HG03175 (cell line): ENCODE data around the gene C9orf152.

ENCODE experiments used
- ATAC-seq: cut with Tn5 transposase; IDR thresholded peaks from one replicate; pipeline ENCODE4 v1.9.1; 2021; ENCODE audit warnings: mild to moderate bottlenecking, moderate library complexity; ENCODE audit not compliant: unreplicated experiment

C9orf152 gene

DNA sequence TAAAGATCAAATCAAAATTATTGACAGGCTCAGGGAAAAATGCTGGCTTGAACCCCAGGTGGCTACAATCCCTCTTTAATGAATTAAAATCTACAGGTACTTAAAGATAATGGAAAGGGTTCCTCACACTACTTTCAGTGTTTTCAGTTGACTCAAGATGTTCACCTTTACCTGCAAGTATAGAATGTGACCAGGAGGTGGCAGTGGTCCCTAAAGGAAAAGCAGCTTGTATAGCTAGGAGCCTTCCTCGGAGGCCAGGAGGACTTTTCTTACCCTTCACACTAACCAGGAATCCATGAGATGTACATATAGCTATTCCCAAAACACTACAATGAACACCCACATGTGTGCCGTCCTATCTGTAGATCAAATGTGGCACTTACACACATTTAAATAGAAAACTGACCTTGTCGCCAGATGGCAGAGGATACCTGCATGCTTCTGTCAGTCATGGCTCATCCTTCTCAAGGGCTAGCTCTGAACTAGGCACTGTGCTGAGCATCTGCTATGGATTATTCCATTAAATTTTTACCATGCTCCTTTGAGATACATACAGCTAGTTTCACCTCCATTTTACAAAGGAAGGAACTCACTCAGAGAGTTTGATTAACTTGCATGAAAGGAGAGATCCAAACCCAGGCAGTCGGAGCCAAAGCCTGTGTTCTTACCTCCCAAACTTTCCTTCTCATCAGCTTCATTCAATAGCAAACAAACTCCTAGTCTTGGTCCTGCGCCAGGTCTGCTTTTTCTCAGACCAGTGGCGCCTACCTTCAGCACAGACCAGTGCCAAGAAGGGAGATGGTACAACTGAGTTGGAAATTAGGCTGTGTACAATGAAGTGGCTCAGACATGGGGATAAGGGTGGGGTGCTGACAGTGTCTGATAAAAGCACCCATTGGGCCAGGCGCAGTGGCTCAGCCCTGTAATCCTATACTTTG lies 24.5 kb downstream of the C9orf152 start:
- ATAC-seq: peak; percentile 74

DNA sequence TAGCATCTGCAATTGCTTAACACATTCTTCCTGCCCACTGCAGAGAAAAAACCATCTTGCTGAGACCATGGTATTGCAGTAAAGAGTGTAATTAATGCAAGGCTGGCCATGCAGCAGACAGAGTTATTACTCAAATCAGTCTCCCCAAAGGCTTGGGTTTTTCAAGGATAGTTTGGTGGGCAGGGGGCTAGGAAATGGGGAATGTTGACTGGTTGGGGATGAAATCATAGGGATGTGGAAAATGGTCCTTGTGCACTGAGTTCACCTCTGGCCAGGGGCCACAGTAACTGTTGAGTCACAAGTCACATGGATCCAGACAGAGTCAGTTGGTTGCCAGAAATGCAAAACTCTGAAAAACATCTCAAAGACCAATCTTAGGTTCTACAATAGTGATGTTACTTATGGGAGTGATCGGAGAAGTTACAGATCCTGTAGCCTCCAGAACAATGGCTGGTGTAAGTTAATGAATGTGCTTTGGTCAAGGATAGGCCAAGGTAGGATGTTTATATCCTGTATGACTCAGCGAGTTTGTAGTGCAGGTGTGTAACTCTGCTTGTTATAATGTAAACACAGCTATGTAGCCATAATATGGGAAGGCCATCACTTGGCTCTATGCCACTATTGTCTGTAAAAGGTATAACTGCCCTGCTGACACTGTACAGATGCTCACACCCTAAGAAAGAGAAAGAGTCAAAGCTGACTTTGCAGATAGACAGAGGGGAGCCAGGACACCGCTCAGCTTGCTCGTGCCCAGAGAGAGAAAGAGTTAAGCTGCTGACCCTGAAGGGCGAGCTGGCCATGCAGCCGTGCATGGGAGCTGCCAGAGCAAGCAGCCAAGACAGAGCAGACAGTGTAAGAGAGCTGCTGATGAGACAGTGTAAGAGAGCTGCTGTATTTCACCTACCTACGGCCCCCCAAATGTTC lies 27.2 kb downstream of the C9orf152 start:
- ATAC-seq: no peak

DNA sequence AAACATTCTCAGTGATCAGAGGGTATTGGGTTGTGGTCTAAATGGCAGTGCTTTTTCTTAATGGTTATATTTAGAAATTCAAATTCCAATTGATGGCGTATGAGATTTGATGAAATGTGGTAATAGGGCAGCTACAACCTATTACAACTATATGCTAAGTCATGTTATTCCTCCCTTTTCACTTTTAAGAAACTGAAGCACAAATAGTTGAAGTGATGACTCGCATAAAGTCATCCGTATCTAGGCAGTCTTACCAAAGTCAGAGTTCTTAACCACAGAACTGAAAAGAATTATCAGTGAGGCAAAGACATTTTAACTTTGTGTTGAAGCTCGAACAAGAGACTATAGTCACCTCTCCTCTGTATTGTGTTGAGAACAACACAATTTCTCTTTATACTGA lies 28.2 kb downstream of the C9orf152 start:
- ATAC-seq: no peak

DNA sequence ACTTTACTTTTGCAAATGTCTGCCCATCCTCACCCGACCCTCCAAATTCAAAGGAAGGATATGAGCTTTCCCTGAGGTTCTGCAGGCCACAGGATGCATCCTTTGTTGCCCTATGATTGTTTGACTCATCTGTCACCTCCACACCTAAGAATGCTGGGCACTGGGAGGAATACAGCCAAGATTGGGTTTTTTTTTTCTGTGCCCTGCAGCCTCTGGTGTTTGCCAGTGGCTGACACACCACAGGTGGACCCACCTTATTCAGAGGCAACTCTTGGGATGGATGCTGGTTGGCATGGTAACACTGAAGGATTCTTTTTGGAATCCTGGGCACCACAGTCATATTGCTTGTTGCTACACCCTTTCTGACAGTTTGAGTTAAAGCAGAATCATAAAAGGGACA lies 29.7 kb downstream of the C9orf152 start:
- no peak for ATAC-seq

DNA sequence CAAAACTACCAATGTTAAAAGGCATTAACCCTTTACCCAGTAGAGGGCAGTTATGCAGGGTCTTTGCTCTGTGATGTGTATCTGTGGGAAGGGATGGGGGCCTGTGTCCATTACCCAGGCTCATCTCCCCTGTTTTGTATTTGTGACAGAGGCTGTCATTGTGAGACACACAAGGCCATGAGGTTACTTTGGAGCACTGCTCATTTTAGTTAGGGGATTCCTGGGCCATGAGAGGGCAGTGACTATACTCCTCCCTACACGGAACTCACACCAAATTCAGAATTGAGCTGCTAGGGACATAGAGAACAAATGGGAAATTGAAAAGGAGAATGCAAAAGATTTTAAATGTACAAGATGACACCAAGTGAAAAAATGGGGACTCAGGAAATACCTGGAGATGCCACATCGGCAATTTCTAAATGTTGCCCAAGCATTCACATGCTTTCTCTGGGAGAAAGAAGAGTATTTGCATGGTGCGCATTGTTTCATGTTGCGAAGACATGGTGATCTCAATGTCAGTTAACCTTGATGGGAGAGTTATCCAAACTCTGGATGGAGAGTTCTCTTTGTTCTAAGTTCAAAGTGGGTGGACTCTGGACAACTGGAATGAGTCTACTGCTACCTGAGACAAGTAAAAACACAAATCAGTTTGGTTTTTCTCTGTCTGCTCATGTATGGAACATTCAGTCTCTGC lies 32.5 kb downstream of the C9orf152 start:
- no peak for ATAC-seq

DNA sequence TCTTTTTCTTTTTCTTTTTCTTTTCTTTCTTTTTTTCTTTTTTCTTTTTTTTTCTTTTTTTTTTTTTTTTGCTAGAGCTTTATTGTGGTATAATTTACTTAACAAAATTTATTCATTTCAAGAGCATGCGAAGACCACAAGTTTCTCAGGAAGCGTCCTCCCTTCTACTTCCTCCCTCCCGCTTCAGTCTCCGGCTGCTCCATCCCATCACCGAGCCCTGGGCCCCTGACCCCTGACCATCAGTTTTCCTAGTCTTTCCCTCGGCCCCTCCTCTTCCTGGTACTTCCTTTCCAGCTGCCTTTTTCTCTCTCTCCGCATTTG lies 34.7 kb downstream of the C9orf152 start:
- no peak for ATAC-seq

DNA sequence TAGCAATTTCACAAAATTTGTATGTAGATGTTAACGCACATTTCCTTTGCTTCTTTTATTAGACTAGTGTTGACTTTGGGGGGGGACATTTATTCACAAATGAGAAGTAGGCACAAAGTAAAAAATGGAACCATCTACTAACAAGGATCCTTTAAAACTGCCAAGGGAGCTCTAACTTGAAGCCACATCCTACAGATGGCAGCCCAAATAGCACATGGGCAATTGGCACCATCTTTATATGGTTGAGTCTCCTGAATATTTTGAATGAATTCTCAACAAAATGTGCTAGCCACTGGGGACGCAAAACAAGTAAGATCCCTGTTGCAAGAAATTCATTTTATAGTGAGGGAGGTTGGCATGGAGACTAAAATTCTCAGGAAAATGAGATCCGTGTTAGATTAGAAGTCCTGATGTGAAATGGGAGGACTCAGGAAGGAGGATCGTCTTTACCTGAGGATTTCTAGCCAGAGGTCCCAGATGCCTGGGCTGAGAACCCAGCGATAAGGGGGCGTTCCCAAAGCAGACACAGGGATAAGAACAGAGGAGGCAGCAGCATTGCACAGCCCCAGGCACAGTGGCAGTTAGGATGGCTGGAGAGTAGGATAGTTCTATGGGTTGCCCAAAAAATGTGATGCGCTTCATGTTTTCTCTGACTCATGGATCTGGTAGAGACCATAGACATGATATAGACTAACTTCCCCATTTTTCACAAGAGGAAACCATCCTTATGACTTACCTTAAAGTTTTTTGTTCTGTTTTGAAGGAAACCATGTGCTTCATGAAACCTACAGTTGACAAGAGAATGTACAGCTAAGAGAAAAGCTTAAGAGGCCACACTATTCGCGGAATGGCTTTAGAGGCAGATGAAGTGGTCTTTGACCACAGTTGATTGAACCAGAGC lies 37.4 kb downstream of the C9orf152 start:
- no peak for ATAC-seq

DNA sequence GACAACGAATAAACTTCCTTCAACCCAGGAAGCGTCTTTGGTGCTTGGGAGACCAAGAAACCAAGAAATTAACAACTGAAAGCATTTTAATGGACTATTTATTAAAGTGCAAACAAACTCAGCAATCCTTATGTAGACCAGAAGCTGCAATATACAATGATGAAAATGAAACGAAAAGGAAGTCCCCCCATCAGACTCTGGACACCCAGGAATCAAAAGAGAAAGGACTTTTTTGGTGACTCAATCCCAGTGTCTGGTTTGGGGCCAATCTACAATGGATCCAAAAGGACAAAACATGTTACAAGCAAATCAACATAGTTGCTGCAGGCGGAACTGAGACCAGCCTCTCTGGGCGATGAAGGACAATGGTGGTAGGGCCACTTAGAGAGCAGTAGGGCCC lies 39.5 kb downstream of the C9orf152 start:
- ATAC-seq: no peak

DNA sequence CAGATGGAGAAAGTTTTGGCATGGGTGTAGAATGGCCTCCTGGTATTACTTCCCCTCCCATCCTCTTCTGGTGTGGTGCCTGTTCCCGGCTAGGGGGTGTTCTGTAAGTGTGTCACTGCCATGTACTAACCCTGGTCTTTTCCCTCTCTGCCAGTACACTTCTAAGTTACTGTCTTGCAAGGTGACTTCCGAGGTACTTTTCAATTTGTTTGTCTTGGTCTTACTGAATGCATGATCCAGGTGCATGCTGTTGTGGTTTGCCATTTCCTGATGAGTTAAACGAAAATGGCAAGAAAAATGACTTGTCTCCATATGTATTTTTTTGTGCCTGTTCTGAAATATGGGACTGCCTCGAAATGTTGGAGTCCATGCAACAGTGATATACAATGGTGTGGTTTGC lies 46.0 kb downstream of the C9orf152 start:
- ATAC-seq: no peak

DNA sequence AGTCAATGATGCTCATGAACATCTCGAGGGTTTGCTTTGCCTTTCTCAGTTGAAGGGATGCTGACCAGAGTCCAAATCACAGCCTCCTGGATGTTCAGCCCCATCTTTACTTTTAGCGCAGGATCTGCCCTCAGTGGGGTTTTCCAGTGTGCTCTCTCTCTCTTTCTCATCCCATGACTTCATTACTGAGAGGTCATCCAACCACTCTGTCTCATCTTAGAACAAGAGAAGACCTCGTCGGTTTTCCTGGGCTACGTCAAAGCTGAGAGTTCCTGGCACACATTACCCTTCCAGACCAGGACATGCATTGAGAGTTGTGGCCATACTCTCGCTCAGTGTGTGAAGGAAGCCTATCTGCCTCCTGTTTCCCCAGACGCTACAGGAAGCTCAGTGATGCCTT lies 47.3 kb downstream of the C9orf152 start:
- no peak for ATAC-seq

DNA sequence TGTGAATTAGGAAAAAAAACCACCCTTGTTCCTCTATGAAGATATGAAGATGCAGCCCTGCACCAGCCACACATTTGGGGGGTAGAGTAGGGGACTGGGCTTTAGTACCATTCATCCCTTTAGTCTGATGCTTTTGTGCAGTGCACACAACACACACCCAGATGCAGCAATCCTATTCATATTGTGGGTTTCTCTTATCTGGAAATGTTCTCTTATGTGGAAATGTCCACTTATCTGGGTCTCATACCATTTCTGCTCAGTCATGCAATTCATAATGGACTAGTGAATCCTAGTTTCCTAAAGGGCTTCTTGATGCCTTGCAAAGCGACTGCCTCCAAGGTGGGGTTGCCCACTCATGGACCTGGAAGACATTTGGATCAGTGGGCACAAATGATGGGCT lies 47.8 kb downstream of the C9orf152 start:
- no peak for ATAC-seq

DNA sequence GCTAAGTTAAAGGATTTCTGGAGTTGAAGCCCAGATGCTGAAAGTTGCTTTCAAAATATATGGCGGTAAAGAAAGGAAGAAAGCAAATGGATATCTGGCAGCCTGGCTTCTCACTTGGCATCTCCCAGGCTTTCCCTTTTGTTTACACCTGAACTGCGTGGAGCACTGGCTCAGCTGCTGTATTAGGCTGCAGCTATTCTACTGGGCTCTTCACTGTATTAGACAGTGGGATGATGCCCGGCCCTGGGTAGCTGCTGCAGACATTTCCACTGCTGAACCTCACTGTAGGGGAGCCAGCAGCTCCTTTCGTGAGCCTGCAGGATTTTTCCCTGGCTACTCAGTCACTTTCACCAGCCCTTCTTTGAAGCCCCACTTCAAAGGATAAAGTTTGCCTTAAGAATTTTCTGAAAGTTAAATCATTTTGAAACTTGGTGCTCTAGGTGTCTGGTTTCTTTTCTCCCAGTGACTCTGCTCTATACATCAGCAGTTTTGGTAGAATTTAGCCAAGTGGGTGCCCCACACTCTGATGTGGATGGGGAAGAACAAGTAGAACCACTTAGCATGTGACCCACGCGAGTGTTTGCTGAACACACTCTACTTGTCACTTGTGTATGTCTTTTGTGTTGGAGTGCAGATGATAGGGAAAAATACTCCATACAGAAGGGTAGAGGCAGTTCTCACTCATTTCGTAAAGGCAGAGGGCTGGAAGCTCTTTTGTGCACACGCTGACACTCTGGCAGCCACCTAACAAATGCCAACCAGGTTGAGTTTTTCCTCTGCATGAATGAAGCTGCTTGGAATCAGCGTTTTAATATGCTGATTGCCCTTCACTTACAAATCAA lies 49.9 kb downstream of the C9orf152 start:
- no peak for ATAC-seq

DNA sequence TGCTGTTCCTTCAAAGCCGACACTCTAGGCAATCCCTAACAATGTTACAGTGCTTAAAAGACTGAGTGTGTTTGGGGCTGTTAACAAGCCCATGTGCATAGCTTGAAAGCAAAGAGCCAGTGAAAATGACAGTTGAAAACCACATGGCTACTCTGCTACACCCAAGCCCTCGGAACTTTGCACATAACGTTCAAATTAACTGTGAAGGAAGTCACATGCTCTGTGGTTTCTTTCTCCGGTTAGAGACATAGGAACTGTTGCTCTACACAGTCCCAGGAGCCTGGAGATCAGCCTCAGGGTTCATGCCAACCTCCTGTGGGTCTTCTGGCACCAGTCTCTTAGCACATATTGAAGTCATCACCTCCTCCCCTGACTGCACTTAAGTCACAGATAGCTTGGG lies 51.1 kb downstream of the C9orf152 start:
- ATAC-seq: peak; percentile 87

DNA sequence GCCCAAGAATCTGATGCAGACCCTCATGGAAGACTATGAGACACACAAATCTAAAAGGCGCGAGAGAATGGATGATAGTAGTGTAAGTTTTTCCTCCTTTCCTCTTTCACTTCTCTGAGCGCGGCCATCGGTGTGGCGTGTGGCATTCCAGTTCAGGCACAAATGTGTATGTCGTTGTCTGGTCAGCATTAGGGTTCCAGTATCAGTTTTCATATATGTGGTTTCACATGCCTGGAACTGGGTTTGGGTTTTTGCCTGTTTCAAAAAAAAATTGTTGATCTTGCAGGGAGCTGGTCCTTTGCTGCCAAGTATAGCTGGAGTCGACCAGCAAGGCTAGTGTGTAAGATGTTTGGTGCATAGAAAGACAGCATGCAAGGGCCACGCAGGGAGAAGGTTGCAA lies 51.5 kb downstream of the C9orf152 start:
- ATAC-seq: peak; percentile 17

DNA sequence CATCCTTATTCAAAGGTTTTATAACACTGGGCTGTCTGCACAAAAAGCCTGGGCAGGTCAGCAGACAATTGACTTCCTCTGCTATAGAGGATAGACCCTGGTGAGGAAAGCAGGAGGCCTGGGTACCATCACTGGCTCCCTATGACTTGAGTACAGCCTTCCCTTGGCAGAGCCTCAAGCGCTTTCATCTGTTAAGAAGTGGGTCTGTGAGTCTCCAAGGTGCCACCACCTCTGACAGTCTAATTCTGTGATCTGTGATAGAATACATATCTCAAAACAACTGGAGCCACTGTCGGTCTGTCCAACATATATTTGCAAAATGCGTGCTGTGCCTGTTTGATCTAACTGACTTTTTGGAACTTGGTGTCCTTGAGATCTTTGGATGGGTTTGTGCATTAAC lies 52.2 kb downstream of the C9orf152 start:
- ATAC-seq: no peak

DNA sequence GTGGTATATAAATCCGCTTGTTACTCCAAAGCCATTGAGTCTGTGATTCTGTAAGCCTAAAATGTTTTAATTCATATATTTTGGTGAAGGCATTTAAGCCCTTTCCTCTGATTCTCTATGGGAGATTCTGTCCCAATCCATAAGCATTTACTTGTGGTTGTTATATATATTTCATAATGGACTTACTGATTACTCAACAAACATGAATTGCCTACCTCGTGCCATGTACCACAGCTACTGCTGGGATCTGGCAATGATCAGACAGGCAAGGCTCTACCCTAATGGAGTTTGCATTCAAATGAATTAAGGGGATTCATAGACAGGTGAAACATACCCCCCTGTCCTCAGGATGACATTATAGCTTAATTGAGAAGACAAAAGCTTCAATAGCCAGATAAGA lies 54.5 kb downstream of the C9orf152 start:
- ATAC-seq: no peak

DNA sequence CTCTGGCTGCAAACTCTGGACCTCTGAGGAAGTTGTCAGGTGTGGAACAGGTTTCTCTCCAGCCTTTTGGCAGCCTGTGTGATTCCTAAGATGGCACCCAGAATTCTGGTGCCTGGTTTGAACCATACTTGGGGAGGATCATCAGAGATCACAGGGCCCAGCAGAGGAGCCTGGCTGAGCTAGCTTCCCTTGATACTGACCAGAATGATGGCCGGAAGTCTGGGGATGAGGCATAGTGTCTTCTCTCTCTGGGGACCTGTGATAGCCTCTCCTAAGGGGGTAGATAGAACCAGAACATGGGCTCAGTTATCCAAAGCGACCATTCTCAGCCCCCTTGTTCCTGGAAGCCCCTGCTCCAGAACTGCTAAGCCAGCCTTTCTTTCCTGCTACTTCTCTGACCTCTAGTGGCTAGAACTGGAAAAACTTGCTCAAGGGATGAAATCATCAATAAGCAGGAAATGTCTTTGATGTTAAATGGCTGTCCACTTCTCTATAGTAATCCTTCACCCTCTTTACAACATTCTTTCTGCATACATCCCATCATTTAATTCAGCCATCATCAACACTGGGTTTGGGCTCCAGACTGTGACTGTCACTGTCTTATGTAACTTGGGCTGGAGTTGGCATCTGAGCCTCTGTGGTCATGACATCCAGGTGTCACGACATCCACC lies 55.1 kb downstream of the C9orf152 start:
- ATAC-seq: peak; percentile 20
